Motor neuron (in vitro differentiated cells): ENCODE data around the gene POLR2L. TPM values are rescaled to one million over a fixed set of nuclear protein-coding genes. Genes with fewer than 3 reads are reported as not detected.

Experiments used
- ATAC-seq, 8 experiments: fragments of 200-7000 bp; cut with Tn5 transposase; replicated peaks in 6 of 8; 2 replicates each; pipeline ENCODE4 v1.8.0; 2021; ENCODE audit warnings: mild to moderate bottlenecking in 8 of 8, moderate library complexity in 8 of 8
- H3K27ac ChIP-seq, 2 donors: fragments of 250-450 bp; sonication (Bioruptor Pico); 2 replicates each; pipeline ENCODE4 v1.9.0; 2021; ENCODE audit warnings: antibody characterized with exemption in 2 of 2, mild to moderate bottlenecking in 2 of 2, moderate library complexity in 1 of 2
- H3K4me1 ChIP-seq, 2 donors: fragments of 250-450 bp; sonication (Bioruptor Pico); replicated peaks in 1 of 2; 2 replicates each; pipeline ENCODE4 v1.6.1; 2021; ENCODE audit warnings: antibody characterized with exemption in 2 of 2, mild to moderate bottlenecking in 2 of 2, moderate library complexity in 1 of 2
- H3K4me3 ChIP-seq, 5 donors: fragments of 250-450 bp; sonication (Bioruptor Pico); 2 replicates each; pipeline ENCODE4 v1.9.0; 2021; ENCODE audit warnings: antibody characterized with exemption in 5 of 5, mild to moderate bottlenecking in 5 of 5, moderate library complexity in 4 of 5
- WGBS, 10 experiments: fragments of 450-650 bp; shearing (Covaris generic); methylation state at CpG; one replicate each; pipeline ENCODE4 v1.0.0; 2022; 5-methylcytosine and 5-hydroxymethylcytosine counted together
- in situ Hi-C, 9 experiments: fragments of 400-800 bp; cut with MboI; loops; one replicate each; pipeline ENCODE4 v1.15.0; 2021; ENCODE audit warnings: low sequenced_read_pairs in 9 of 9, low pct_unique_long_range_greater_than_20kb in 2 of 9; ENCODE audit not compliant: unreplicated experiment in 9 of 9
- total RNA-seq, 8 experiments: library from RNA; unstranded; fragments of 300-600 nt; gene quantifications; 2 replicates each; pipeline versions ENCODE4 v1.2.3 to v1.2.4, GENCODE V29; 2022

The POLR2L gene
- total RNA-seq, 8 experiments from 2014 or later = 51.4 to 290 (median 137) TPM

- ATAC-seq = peak in 2 of 8 experiments; percentile 8 to 61
- 60 to 100% (median 90%) methylated on average over 1 to 3 of the region's 12 CpGs; no CpG with 5 or more reads in 6 of the 10 experiments for WGBS, 10 experiments
- Histone ChIP-seq H3K4me1 (no peaks in the 10 kb centered on the region), H3K4me3 (no peak overlapping the region), H3K27ac (no peak overlapping the region)
- in situ Hi-C loops = no loop called here
These were observed 34.2 kb upstream of the POLR2L start for GRCh38 chr11:876545-876944.

- in situ Hi-C loops = no loop called here
- Histone ChIP-seq H3K4me1 (no peaks in the 10 kb centered on the region), H3K4me3 (no peak overlapping the region), H3K27ac (no peak overlapping the region)
- no peak for ATAC-seq
- WGBS, 10 experiments = 87 to 100% (median 95%) methylated on average over 1 to 7 of the region's 21 CpGs; no CpG with 5 or more reads in 5 of the 10 experiments
These were observed 33.5 kb upstream of the POLR2L start for GRCh38 chr11:875769-876301.

- Histone ChIP-seq H3K4me1 (peaks cover 1 to 3% of the 10 kb centered on the region in 2 donors), H3K27ac (no peak overlapping the region), H3K4me3 (no peak overlapping the region)
- no peak for ATAC-seq
- in situ Hi-C loops = no loop called here
- WGBS, 10 experiments = 94 to 100% (median 97%) methylated on average over 1 to 14 of the region's 16 CpGs; no CpG with 5 or more reads in 7 of the 10 experiments
These were observed 32.9 kb upstream of the POLR2L start for GRCh38 chr11:875203-875602.

GRCh38 chr11:873706-874105, 31.4 kb upstream of the POLR2L start:
- Histone ChIP-seq H3K4me3 (no peak overlapping the region), H3K27ac (no peak overlapping the region), H3K4me1 (peaks cover 10% of the 10 kb centered on the region in 2 donors)
- ATAC-seq = no peak
- WGBS, 10 experiments = 33 to 95% (median 83%) methylated on average over 2 to 10 of the region's 12 CpGs; no CpG with 5 or more reads in 3 of the 10 experiments
- in situ Hi-C loops = no loop called here

- no peak overlapping the region for H3K4me3 ChIP-seq
- ATAC-seq = no peak
- no peak overlapping the region for H3K27ac ChIP-seq
- WGBS, 10 experiments = 92 to 93% methylated on average over 3 to 4 of the region's 9 CpGs; no CpG with 5 or more reads in 8 of the 10 experiments
- in situ Hi-C loops = no loop called here
- H3K4me1 ChIP-seq = peaks cover 10% of the 10 kb centered on the region in 2 donors
These were observed 30.5 kb upstream of the POLR2L start for GRCh38 chr11:872799-873198.

- no peak for ATAC-seq
- in situ Hi-C loops = no loop called here
These were observed 29.1 kb upstream of the POLR2L start for GRCh38 chr11:871472-871871.

GRCh38 chr11:870418-870817, 28.1 kb upstream of the POLR2L start:
- in situ Hi-C loops = no loop called here
- 60 to 93% (median 83%) methylated on average over 1 to 3 of the region's 8 CpGs; no CpG with 5 or more reads in 7 of the 10 experiments for WGBS, 10 experiments
- H3K27ac ChIP-seq = peak overlapping the region in 1 of 2 donors; percentile 52

More at GRCh38 chr11:871472-871871, 29.1 kb upstream of the POLR2L start:
- H3K4me1 ChIP-seq = peaks cover 10% of the 10 kb centered on the region in 2 donors
- no peak overlapping the region for H3K4me3 ChIP-seq
- WGBS, 10 experiments = 60 to 90% (median 80%) methylated on average over 1 to 2 of the region's 9 CpGs; no CpG with 5 or more reads in 7 of the 10 experiments
- H3K27ac ChIP-seq = no peak overlapping the region

GRCh38 chr11:870127-870413, 27.7 kb upstream of the POLR2L start:
- Histone ChIP-seq H3K4me3 (no peak overlapping the region), H3K4me1 (peaks cover 10% of the 10 kb centered on the region in 2 donors), H3K27ac (peak overlapping the region; percentile 52 to 72)
- 60% methylated on average over 2 of the region's 8 CpGs; no CpG with 5 or more reads in 9 of the 10 experiments for WGBS, 10 experiments
- peak; percentile 3 to 70 (median 48) for ATAC-seq
- in situ Hi-C loops = no loop called here

More at GRCh38 chr11:870418-870817, 28.1 kb upstream of the POLR2L start:
- Histone ChIP-seq H3K4me1 (peaks cover 10% of the 10 kb centered on the region in 2 donors), H3K4me3 (no peak overlapping the region)
- peak in 1 of 8 experiments; percentile 2 for ATAC-seq

- in situ Hi-C loops = no loop called here
- Histone ChIP-seq H3K4me3 (no peak overlapping the region), H3K27ac (peak overlapping the region; percentile 52 to 72), H3K4me1 (peaks cover 10% of the 10 kb centered on the region in 2 donors)
- 60 to 100% (median 95%) methylated on average over 1 to 2 of the region's 25 CpGs; no CpG with 5 or more reads in 6 of the 10 experiments for whole genome bisulfite sequencing, 10 experiments
- ATAC-seq = peak in 6 of 8 experiments; percentile 2 to 11 (median 8)
These were observed 27.2 kb upstream of the POLR2L start for GRCh38 chr11:869399-870126.

- ATAC-seq = peak in 1 of 8 experiments; percentile 4
- Histone ChIP-seq H3K4me1 (peaks cover 10 to 11% of the 10 kb centered on the region in 2 donors), H3K4me3 (no peak overlapping the region), H3K27ac (no peak overlapping the region)
- WGBS, 10 experiments = 100% methylated on average over 1 of the region's 12 CpGs; no CpG with 5 or more reads in 9 of the 10 experiments
- in situ Hi-C loops = no loop called here
These were observed 26.5 kb upstream of the POLR2L start for GRCh38 chr11:868802-869201.

GRCh38 chr11:868394-868793, 26.1 kb upstream of the POLR2L start:
- H3K4me1 ChIP-seq = peaks cover 13 to 15% of the 10 kb centered on the region in 2 donors
- H3K27ac ChIP-seq = no peak overlapping the region
- H3K4me3 ChIP-seq = no peak overlapping the region
- in situ Hi-C loops = no loop called here
- ATAC-seq = no peak
- 50 to 100% methylated on average over 1 of the region's 17 CpGs; no CpG with 5 or more reads in 8 of the 10 experiments for WGBS, 10 experiments

- H3K4me3 ChIP-seq = no peak overlapping the region
- ATAC-seq = no peak
- no peak overlapping the region for H3K27ac ChIP-seq
- WGBS, 10 experiments = 40 to 100% (median 100%) methylated on average over 1 to 2 of the region's 8 CpGs; no CpG with 5 or more reads in 7 of the 10 experiments
- in situ Hi-C loops = no loop called here
- H3K4me1 ChIP-seq = peaks cover 18 to 20% of the 10 kb centered on the region in 2 donors
These were observed 25.6 kb upstream of the POLR2L start for GRCh38 chr11:867856-868358.

- Histone ChIP-seq H3K27ac (no peak overlapping the region), H3K4me1 (peaks cover 32 to 34% of the 10 kb centered on the region in 2 donors), H3K4me3 (no peak overlapping the region)
- in situ Hi-C loops = no loop called here
- ATAC-seq = no peak
- WGBS, 10 experiments = 80% methylated on average over 2 of the region's 14 CpGs; no CpG with 5 or more reads in 9 of the 10 experiments
These were observed 24.2 kb upstream of the POLR2L start for GRCh38 chr11:866481-866880.
